NCI-H2196 treated with DMSO at 0.1 percent for 48 hours (cell line): ENCODE data around the gene OR56A3.

ENCODE experiments used
- DNase-seq: peaks from one replicate; lab custom pipeline; 2025; ENCODE audit not compliant: unreplicated experiment; lab: John Stamatoyannopoulos, UW

The OR56A3 gene

GRCh38 chr11:5973530-5973929 lies 31.5 kb downstream of the OR56A3 start:
- no peak for DNase-seq

- DNase-seq: no peak
Observed at GRCh38 chr11:5983443-5983842, 41.4 kb downstream of the OR56A3 start.

GRCh38 chr11:5986885-5987284 lies 44.8 kb downstream of the OR56A3 start, which contains the start of gene OR52L1:
OR52L1 (minus strand) TSS chr11:5986985; CDS start chr11:5986930, 55 bp downstream.
- DNase-seq: no peak

GRCh38 chr11:5989203-5989602 lies 47.2 kb downstream of the OR56A3 start:
- DNase-seq: no peak

- DNase-seq: no peak
Observed at GRCh38 chr11:5992150-5992549, 50.1 kb downstream of the OR56A3 start.

GRCh38 chr11:5992604-5993251 lies 50.7 kb downstream of the OR56A3 start:
- DNase-seq: no peak

- no peak for DNase-seq
Observed at GRCh38 chr11:5994791-5995190, 52.7 kb downstream of the OR56A3 start.
